Mesendoderm (in vitro differentiated cells): Measurements from ENCODE around the gene SYNM.

ENCODE experiments used
- DNase-seq: peaks from one replicate; pipeline ENCODE4 v3.0.0; 2013
- H2AK5ac ChIP-seq: 2 replicates; pipeline ENCODE4 v1.6.1; 2013; ENCODE audit warnings: low read length, inconsistent platforms
- H2BK120ac ChIP-seq: 2 replicates; pipeline ENCODE4 v1.6.1; 2013; ENCODE audit warnings: low read depth, mild to moderate bottlenecking, low read length, moderate library complexity, mixed read lengths
- H2BK15ac ChIP-seq: replicated peaks from 2 replicates; pipeline ENCODE4 v1.6.1; 2013; ENCODE audit warnings: low read depth, mild to moderate bottlenecking, moderate library complexity
- H2BK5ac ChIP-seq: 2 replicates; pipeline ENCODE4 v1.6.1; 2013; ENCODE audit warnings: low read length, inconsistent platforms
- H3K18ac ChIP-seq: 2 replicates; pipeline ENCODE4 v1.6.1; 2013; ENCODE audit warnings: mild to moderate bottlenecking, low read length, mixed read lengths
- H3K23ac ChIP-seq: one replicate; pipeline ENCODE4 v1.6.1; 2013; ENCODE audit warnings: low read length
- H3K27ac ChIP-seq: 2 replicates; pipeline ENCODE4 v1.5.1; 2013; ENCODE audit warnings: low read depth, mild to moderate bottlenecking, inconsistent platforms, low read length, moderate library complexity
- H3K27me3 ChIP-seq: 2 replicates; pipeline ENCODE4 v1.6.1; 2013; ENCODE audit warnings: low read length, control low read depth, mild to moderate bottlenecking, inconsistent platforms; ENCODE audit not compliant: insufficient read depth, poor library complexity
- H3K36me3 ChIP-seq: 2 replicates; pipeline ENCODE4 v1.6.1; 2013; ENCODE audit warnings: low read length, inconsistent platforms; ENCODE audit not compliant: control insufficient read depth, insufficient read depth
- H3K4ac ChIP-seq: one replicate; pipeline ENCODE4 v1.6.1; 2013; ENCODE audit warnings: low read depth, mild to moderate bottlenecking, low read length, moderate library complexity
- H3K4me1 ChIP-seq: 2 replicates; pipeline ENCODE4 v1.6.1; 2013; ENCODE audit warnings: low read depth, low read length, inconsistent platforms; ENCODE audit not compliant: control insufficient read depth
- H3K4me2 ChIP-seq: 2 replicates; pipeline ENCODE4 v1.6.1; 2013; ENCODE audit warnings: low read length
- H3K4me3 ChIP-seq: 2 replicates; pipeline ENCODE4 v1.5.1; 2013; ENCODE audit warnings: mild to moderate bottlenecking, low read length
- H3K56ac ChIP-seq: one replicate; pipeline ENCODE4 v1.6.1; 2013; ENCODE audit warnings: low read length
- H3K79me1 ChIP-seq: 2 replicates; pipeline ENCODE4 v1.6.1; 2013; ENCODE audit warnings: low read length, inconsistent platforms
- H3K79me2 ChIP-seq: 2 replicates; pipeline ENCODE4 v1.6.1; 2013; ENCODE audit warnings: mild to moderate bottlenecking, low read length; ENCODE audit not compliant: control insufficient read depth, insufficient read depth
- H3K9ac ChIP-seq: 2 replicates; pipeline ENCODE4 v1.6.1; 2013; ENCODE audit warnings: low read length, inconsistent platforms
- H4K5ac ChIP-seq: one replicate; pipeline ENCODE4 v1.6.1; 2013; ENCODE audit warnings: low read length
- H4K8ac ChIP-seq: one replicate; pipeline ENCODE4 v1.6.1; 2013; ENCODE audit warnings: low read depth, mild to moderate bottlenecking, control low read depth, low read length, moderate library complexity
- WGBS: extraction: QIAGEN DNeasy Blood & Tissue Kit; methylation state at CpG from one replicate; pipeline ENCODE4 v1.1.7; 2013; ENCODE audit warnings: low lambda C conversion rate, missing lambda C conversion rate; ENCODE audit not compliant: insufficient coverage; ENCODE audit errors: extremely low coverage; 5-methylcytosine and 5-hydroxymethylcytosine counted together

SYNM gene

DNA sequence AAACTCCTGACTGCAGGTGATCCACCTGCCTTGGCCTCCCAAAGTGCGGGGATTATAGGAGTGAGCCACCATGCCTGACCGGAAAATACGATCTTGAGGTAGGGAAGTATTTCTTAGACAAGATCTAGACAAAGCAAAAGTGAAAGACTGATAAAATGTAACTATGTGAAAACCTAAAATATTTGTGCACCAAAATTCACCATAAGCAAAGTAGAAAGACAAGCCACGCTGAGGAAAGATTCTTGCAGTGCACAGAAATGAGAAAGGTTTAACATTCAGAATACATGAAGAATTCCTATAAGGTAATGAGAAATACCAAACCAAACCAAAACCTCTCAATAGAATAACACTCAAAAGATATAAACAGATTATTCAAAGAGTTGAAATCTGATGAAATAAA lies 35.7 kb downstream of the SYNM start:
- Histone ChIP-seq H3K56ac (no peak overlapping the region), H3K4me3 (no peak overlapping the region), H4K8ac (no peak overlapping the region), H3K4me2 (no peak overlapping the region), H2BK120ac (no peak overlapping the region), H3K27me3 (no peaks in the 10 kb centered on the region), H4K5ac (no peak overlapping the region), H3K23ac (no peak overlapping the region), H2AK5ac (no peak overlapping the region), H3K36me3 (no peaks in the 10 kb centered on the region), H3K9ac (no peak overlapping the region), H3K79me1 (no peaks in the 10 kb centered on the region), H3K27ac (no peak overlapping the region), H3K18ac (no peak overlapping the region), H3K4me1 (peaks cover 22% of the 10 kb centered on the region), H3K4ac (no peak overlapping the region), H2BK5ac (no peak overlapping the region), H3K79me2 (no peaks in the 10 kb centered on the region), H2BK15ac (no peak overlapping the region)
- DNase-seq, result no peak
- WGBS, result no CpG with 5 or more reads among the region's 4 CpGs

DNA sequence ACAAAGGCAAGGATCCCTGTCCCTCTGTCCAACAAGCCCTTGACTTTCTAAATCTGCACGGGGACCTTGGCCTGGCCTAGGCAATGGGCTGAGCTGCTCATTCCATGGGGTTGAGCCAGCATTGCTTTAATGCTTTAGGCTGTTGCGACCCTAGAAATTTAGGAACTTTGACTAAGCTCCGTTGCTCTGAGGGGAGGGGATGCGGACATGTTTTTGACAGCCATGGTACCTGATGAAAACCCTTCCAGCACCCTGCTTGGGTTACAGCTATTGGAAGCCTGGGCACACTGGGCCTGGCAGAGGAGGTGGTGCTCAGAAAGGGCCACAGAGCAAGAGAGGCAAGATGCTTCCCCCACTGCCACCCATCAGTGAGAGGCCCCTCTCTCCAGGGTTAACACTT lies 37.1 kb downstream of the SYNM start:
- H3K79me2 ChIP-seq, result no peaks in the 10 kb centered on the region
- no peak overlapping the region for H2AK5ac ChIP-seq
- H2BK15ac ChIP-seq, result no peak overlapping the region
- no peaks in the 10 kb centered on the region for H3K27me3 ChIP-seq
- H3K23ac ChIP-seq, result no peak overlapping the region
- H3K4me1 ChIP-seq, result peaks cover 22% of the 10 kb centered on the region
- peak overlapping the region; percentile 2 for H3K56ac ChIP-seq
- H3K79me1 ChIP-seq, result no peaks in the 10 kb centered on the region
- peak overlapping the region; percentile 19 for H2BK120ac ChIP-seq
- peak overlapping the region; percentile 24 for H3K27ac ChIP-seq
- no peak overlapping the region for H3K9ac ChIP-seq
- no peak overlapping the region for H3K4me3 ChIP-seq
- H3K4ac ChIP-seq, result no peak overlapping the region
- H3K36me3 ChIP-seq, result no peaks in the 10 kb centered on the region
- no peak overlapping the region for H2BK5ac ChIP-seq
- no peak overlapping the region for H4K8ac ChIP-seq
- H4K5ac ChIP-seq, result no peak overlapping the region
- peak; percentile 29 for DNase-seq
- WGBS, result no CpG with 5 or more reads among the region's 4 CpGs
- no peak overlapping the region for H3K4me2 ChIP-seq
- H3K18ac ChIP-seq, result no peak overlapping the region

DNA sequence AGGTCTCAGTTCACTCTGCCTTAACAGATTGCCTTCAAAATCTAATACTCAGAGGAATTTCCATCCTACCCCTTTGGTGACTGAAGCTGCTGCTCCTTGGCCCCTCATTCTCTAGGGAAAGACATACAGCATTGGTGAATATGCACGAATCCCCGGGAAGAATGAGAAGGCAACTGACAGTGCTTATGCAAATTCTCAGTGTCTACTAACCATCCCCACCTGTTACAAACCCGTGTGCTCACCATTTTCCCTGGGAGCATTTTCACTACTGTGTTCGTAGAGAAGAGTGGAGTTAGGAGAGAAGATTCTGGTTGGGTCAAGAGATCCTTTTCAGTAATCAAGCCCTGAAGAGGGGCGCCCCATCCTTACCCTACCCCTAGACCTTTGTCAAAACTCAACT lies 37.7 kb downstream of the SYNM start:
- DNase-seq, result peak; percentile 25
- no peak overlapping the region for H2BK15ac ChIP-seq
- no peak overlapping the region for H3K4ac ChIP-seq
- no peaks in the 10 kb centered on the region for H3K79me2 ChIP-seq
- no peaks in the 10 kb centered on the region for H3K27me3 ChIP-seq
- no peak overlapping the region for H3K4me3 ChIP-seq
- no CpG with 5 or more reads among the region's 5 CpGs for WGBS
- H2AK5ac ChIP-seq, result no peak overlapping the region
- peaks cover 22% of the 10 kb centered on the region for H3K4me1 ChIP-seq
- no peaks in the 10 kb centered on the region for H3K79me1 ChIP-seq
- no peak overlapping the region for H3K23ac ChIP-seq
- H3K56ac ChIP-seq, result no peak overlapping the region
- no peak overlapping the region for H4K8ac ChIP-seq
- H4K5ac ChIP-seq, result no peak overlapping the region
- no peak overlapping the region for H2BK120ac ChIP-seq
- H2BK5ac ChIP-seq, result no peak overlapping the region
- H3K4me2 ChIP-seq, result no peak overlapping the region
- no peak overlapping the region for H3K9ac ChIP-seq
- no peak overlapping the region for H3K18ac ChIP-seq
- H3K27ac ChIP-seq, result peak overlapping the region; percentile 54
- no peaks in the 10 kb centered on the region for H3K36me3 ChIP-seq

DNA sequence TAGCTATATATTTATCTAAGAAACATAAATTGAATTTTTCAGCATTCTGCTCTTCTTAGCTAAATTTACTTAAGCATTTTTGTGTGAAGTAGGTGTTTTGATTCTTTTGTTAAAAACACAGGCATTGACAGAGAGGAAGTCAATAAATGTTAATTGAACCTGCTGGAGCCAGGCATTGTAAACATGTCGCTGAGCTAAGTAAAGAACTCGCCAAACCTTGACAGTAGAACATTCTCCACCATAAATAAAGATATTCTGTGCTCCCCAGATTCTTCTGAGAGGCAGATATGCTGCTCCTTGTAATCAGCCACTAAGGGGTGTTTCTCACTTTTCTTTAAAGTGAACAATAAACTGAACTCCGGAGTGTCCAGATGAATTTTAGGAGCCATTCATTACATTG lies 38.4 kb downstream of the SYNM start:
- no peaks in the 10 kb centered on the region for H3K27me3 ChIP-seq
- H3K23ac ChIP-seq, result no peak overlapping the region
- H3K79me1 ChIP-seq, result no peaks in the 10 kb centered on the region
- no peak overlapping the region for H3K4me2 ChIP-seq
- H3K4ac ChIP-seq, result no peak overlapping the region
- H2BK15ac ChIP-seq, result no peak overlapping the region
- H3K18ac ChIP-seq, result no peak overlapping the region
- H3K27ac ChIP-seq, result peak overlapping the region; percentile 59
- H3K56ac ChIP-seq, result no peak overlapping the region
- no peaks in the 10 kb centered on the region for H3K36me3 ChIP-seq
- H3K9ac ChIP-seq, result no peak overlapping the region
- H4K8ac ChIP-seq, result no peak overlapping the region
- no peak overlapping the region for H2BK120ac ChIP-seq
- WGBS, result no CpG with 5 or more reads among the region's 3 CpGs
- no peak overlapping the region for H2AK5ac ChIP-seq
- H3K4me3 ChIP-seq, result no peak overlapping the region
- DNase-seq, result peak; percentile 25
- no peak overlapping the region for H4K5ac ChIP-seq
- no peak overlapping the region for H2BK5ac ChIP-seq
- no peaks in the 10 kb centered on the region for H3K79me2 ChIP-seq
- H3K4me1 ChIP-seq, result peaks cover 22% of the 10 kb centered on the region

DNA sequence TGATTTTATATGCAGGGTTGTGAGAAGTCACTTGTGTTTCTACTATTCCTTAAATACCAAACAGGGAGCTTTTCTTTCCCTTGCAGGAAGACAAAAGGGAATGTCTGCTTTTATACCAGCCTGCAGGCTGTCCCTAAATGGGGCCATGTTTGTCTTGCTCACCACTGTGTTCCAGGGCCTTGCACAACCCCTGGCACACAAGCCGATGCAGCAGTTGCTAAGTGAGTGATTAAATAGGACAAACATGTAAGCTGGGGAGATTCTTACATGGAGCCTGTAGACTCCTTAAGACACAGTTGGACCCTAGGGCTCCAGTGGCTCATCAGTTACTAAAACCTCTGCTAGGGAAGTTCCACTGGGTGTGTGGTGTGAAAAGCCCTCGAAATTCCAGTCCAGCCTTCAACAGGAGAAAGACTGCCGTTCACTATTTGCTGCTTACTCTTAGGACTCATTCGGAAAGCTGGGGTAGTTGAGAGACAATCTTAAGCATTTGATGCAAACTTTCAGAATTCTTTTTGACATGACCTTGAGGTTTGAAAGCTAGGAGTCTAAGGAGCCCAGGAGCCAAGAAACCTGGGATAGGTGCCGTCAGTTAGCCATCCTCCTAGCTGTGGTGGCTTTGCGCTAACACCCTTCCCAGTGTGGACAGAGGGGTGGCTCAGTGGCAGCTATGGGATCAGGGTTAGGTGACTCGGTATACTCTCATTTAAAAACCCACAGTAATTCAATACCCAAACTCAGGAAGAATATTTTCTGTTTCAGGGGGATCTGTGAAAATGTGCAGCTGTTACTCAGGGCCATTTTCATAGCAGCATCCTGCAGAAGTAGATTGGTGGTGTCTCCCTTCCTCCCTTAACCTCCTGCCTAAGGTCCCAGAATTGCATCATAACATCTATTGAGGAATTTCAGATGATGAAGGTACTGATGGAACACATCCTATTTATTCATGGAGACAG lies 39.1 kb downstream of the SYNM start:
- peak overlapping the region; percentile 38 for H2AK5ac ChIP-seq
- H3K79me2 ChIP-seq, result no peaks in the 10 kb centered on the region
- peaks cover 22% of the 10 kb centered on the region for H3K4me1 ChIP-seq
- no peak overlapping the region for H3K4me2 ChIP-seq
- H3K27me3 ChIP-seq, result no peaks in the 10 kb centered on the region
- WGBS, result no CpG with 5 or more reads among the region's 7 CpGs
- H3K18ac ChIP-seq, result peak overlapping the region; percentile 7
- peak overlapping the region; percentile 69 for H3K56ac ChIP-seq
- H3K27ac ChIP-seq, result peak overlapping the region; percentile 59
- DNase-seq, result peak; percentile 17
- H2BK120ac ChIP-seq, result no peak overlapping the region
- H3K9ac ChIP-seq, result no peak overlapping the region
- no peak overlapping the region for H2BK5ac ChIP-seq
- no peak overlapping the region for H3K23ac ChIP-seq
- no peak overlapping the region for H3K4me3 ChIP-seq
- no peak overlapping the region for H2BK15ac ChIP-seq
- H3K79me1 ChIP-seq, result no peaks in the 10 kb centered on the region
- no peak overlapping the region for H4K5ac ChIP-seq
- peak overlapping the region; percentile 6 for H3K4ac ChIP-seq
- H4K8ac ChIP-seq, result no peak overlapping the region
- H3K36me3 ChIP-seq, result no peaks in the 10 kb centered on the region
